SJCRH30 (cell line): Measurements from ENCODE around the gene WDR72. TPM values are rescaled to one million over a fixed set of nuclear protein-coding genes. Genes with fewer than 3 reads are reported as not detected.
A peak's percentile ranks its signal among the peaks of the same experiment; 100 is the strongest.
"Not testable (repeated sequence)": the region's sequence is repeated elsewhere in the genome, so short reads cannot be mapped to it uniquely, and the experiment has no call there.

ENCODE experiments used
- DNase-seq, 2 experiments: peaks; one replicate each; pipeline ENCODE4 v3.0.0-alpha.2; 2015 to 2020
- H3K27ac ChIP-seq: fragments of 250-450 bp; sonication (Bioruptor Pico); 2 replicates; pipeline ENCODE4 v1.5.1; 2020; ENCODE audit warnings: mild to moderate bottlenecking, moderate library complexity
- H3K27me3 ChIP-seq: fragments of 250-450 bp; sonication (Bioruptor Pico); 2 replicates; pipeline ENCODE4 v1.5.1; 2020; ENCODE audit warnings: mild to moderate bottlenecking, moderate library complexity
- H3K36me3 ChIP-seq: fragments of 250-450 bp; sonication (Bioruptor Pico); 2 replicates; pipeline ENCODE4 v1.5.1; 2020; ENCODE audit warnings: mild to moderate bottlenecking, moderate library complexity
- H3K4me1 ChIP-seq: fragments of 250-450 bp; sonication (Bioruptor Pico); 2 replicates; pipeline ENCODE4 v1.5.1; 2020; ENCODE audit warnings: mild to moderate bottlenecking, moderate library complexity
- H3K4me3 ChIP-seq: fragments of 250-450 bp; sonication (Bioruptor Pico); 2 replicates; pipeline ENCODE4 v1.5.1; 2020; ENCODE audit warnings: mild to moderate bottlenecking, moderate library complexity
- H3K9me3 ChIP-seq: fragments of 250-450 bp; sonication (Bioruptor Pico); replicated peaks from 2 replicates; pipeline ENCODE4 v1.5.1; 2020; ENCODE audit warnings: mild to moderate bottlenecking, moderate library complexity
- total RNA-seq: library from RNA; depleted of rRNA; stranded (reverse); fragments of >200 nt; shearing (Covaris generic); gene quantifications from 2 replicates; pipeline ENCODE4 v1.2.3, GENCODE V29; 2014

The WDR72 gene
- total RNA-seq, 1 experiment from 2014 or later, result not detected

DNA sequence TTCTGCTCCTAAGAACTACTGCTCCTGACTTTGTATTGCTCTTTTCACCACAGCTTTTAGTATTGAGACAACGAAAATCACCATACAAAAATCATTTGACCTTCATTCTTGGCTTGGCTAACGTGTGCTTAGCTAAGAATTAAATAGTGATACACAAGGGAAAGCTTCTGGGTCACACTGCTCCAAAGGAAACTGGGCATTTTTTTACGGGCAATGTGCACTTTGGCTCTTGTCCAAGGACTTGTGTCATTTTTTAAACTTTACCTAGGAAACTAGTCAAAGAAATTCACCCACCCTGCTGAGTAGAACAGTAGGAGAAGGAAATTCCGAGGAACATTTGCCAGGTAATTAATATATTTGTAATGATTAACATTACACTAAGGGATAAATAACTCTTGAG is 19.8 kb downstream of the WDR72 start:
- DNase-seq, result no peak
- H3K9me3 ChIP-seq, result no peaks in the 10 kb centered on the region
- no peaks in the 10 kb centered on the region for H3K36me3 ChIP-seq
- H3K27ac ChIP-seq, result no peak overlapping the region
- H3K4me1 ChIP-seq, result no peaks in the 10 kb centered on the region
- H3K27me3 ChIP-seq, result no peaks in the 10 kb centered on the region
- no peak overlapping the region for H3K4me3 ChIP-seq

DNA sequence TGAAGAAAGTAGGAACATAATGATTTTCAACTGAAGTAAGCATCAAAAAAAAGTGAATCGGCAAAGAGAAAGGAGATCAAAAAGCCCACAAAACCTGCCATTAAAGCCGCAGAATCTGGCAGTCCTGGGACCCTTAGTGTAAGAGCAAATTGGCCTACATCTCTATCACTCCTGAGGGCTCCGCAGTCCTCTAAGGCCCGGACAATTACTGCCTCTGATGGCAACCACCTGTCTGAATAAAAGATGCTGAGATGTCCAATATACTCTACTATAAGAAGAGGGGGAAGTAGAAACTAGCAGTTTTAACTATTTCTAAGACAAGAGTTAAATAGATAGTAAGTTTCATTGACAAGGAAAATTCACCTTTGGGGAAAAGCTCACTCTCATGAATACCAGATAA is 20.3 kb downstream of the WDR72 start:
- DNase-seq, result no peak
- Histone ChIP-seq H3K4me1 (no peaks in the 10 kb centered on the region), H3K27me3 (no peaks in the 10 kb centered on the region), H3K27ac (no peak overlapping the region), H3K9me3 (no peaks in the 10 kb centered on the region), H3K36me3 (no peaks in the 10 kb centered on the region), H3K4me3 (no peak overlapping the region)

DNA sequence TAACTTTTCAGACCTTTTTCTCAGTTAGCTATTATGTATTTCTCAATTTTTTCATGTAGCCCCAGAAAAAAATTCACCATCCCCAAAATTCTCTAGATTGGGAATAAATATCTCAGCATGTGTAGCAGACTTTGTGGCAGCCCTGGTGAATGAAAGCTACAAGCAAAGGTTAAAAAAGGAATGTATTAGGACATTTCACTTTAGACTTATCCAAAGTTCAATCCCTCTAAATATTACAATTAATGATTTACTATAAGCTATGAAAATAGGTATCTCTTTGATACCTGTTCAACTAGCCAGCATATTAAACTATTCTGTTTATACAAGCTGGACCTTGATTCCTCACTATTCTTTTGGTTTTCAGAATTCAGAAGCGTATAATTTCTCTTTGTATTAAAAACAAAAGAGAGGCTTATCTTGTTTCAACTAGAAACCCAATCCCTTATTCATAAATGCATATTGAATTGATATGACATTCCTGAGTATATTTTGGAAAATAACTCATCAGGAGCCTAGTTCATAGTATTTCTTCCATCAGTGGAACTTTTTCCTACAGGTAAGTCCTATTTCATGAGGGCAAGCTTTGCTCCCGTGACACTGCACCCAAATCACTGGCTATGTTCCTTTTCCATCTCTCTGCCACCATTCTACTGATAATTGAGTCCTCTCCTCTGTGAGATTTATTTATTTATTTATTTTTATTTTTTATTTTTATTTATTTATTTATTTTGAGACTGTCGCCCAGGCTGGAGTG is 38.0 kb downstream of the WDR72 start:
- H3K27me3 ChIP-seq, result no peaks in the 10 kb centered on the region
- no peaks in the 10 kb centered on the region for H3K36me3 ChIP-seq
- no peak for DNase-seq
- no peak overlapping the region for H3K27ac ChIP-seq
- H3K9me3 ChIP-seq, result no peaks in the 10 kb centered on the region
- no peaks in the 10 kb centered on the region for H3K4me1 ChIP-seq
- H3K4me3 ChIP-seq, result no peak overlapping the region

DNA sequence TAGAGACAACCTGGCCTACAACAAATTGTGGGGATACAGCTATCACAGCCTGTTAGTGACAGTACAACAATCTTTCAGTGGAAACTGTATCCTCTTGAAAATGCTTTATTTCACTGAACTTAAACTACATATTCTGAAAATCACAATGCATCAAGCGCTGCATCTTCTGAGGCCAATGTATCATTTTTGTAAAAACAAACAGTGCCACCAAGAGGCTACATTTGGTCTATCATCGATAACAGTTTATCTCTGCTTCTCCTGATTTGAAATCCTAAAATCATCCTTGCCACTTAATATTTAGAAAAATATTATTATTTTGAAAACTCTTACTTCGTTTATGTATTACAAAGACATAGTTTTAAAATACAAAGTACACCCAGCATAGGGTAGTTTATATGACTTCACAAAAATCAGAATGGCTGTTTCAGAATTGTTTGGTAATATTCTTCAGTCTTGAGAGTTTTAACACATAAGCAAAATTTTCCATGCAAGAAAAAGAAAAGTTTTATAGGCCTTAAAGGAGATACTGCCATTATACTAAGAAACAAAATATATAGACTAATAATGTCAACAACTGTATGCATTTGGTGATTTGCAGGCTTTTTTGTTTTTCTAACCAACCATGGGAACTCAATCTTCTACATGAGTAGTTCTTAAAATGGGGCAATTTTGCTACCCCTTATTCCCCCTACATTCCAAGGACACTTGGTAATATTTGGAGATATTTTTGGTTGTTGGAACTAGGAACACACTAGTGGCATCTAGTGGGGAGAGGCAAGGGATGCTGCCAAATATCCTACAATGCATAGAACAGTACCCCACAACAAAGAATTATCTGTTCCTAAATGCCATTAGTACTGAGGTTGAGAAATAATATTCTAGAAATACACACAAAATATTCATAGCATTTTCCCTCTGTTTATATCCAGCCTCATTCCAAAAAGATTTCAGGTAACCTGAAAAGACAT is 42.3 kb downstream of the WDR72 start:
- no peaks in the 10 kb centered on the region for H3K4me1 ChIP-seq
- H3K36me3 ChIP-seq, result no peaks in the 10 kb centered on the region
- no peaks in the 10 kb centered on the region for H3K9me3 ChIP-seq
- H3K27me3 ChIP-seq, result no peaks in the 10 kb centered on the region
- peak in 1 of 2 experiments; percentile 16 for DNase-seq
- no peak overlapping the region for H3K27ac ChIP-seq
- no peak overlapping the region for H3K4me3 ChIP-seq

DNA sequence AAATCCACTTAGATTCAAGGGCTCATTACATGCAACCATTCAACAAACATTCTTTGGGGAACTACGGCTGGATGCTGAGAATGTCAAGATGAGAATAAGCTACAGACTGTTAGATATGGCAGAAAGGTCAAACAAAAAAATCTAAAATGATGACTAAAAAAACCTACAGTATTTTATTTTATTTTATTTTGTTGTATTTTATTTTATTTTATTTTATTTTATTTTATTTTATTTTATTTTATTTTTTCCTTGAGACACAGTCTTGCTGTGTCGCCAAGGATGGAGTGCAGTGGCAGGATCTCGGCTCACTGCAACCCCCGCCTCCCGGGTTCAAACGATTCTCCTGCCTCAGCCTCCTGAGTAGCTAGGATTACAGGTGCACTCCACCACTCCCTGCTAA is 46.2 kb downstream of the WDR72 start:
- H3K9me3 ChIP-seq, result no peaks in the 10 kb centered on the region
- H3K4me3 ChIP-seq, result no peak overlapping the region
- no peak for DNase-seq
- H3K27ac ChIP-seq, result no peak overlapping the region
- no peaks in the 10 kb centered on the region for H3K4me1 ChIP-seq
- H3K36me3 ChIP-seq, result no peaks in the 10 kb centered on the region
- H3K27me3 ChIP-seq, result no peaks in the 10 kb centered on the region; the same call in 1 of the 2 replicates

DNA sequence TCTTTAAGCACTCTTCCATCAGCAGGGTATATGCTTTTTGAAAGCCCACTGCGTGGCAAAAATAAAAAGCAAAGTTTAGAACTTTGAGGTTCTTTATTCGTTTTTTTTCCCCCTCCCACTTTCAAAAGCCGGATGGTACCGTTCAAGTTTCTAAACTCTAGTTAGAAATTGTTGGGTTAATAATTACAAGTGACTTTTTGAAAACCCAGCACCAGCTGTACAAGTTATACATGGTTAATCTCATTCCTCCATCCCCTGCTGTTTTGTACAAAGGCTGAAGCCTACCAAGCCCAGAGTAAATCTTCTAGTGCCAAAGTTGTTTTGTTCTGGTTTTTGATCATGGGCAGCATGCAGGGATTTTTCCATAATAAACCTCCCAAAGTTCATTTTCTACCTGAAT is 48.6 kb downstream of the WDR72 start:
- Histone ChIP-seq H3K9me3 (no peaks in the 10 kb centered on the region), H3K27me3 (no peaks in the 10 kb centered on the region; the same call in 1 of the 2 replicates), H3K4me3 (no peak overlapping the region), H3K36me3 (no peaks in the 10 kb centered on the region), H3K4me1 (no peaks in the 10 kb centered on the region), H3K27ac (no peak overlapping the region)
- no peak for DNase-seq

DNA sequence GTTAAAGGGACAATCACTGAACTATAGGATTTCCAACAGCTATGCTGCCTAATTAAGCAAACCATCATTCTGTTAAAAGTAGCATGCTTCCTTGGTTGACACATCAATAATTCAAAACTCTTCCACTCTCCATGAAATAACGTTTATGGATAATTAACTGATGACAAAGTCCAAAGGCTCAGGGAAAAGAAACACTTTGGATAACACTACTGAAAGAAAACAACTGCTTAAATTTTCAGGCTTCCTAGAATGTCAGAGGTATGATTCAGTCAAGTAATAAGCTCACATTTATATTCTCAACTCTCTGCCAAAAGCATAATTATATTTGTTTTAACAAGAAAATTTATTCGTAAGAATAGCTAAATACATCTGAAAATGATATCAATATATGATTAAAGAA is 49.6 kb downstream of the WDR72 start:
- H3K27me3 ChIP-seq, result no peaks in the 10 kb centered on the region; the same call in 1 of the 2 replicates
- no peaks in the 10 kb centered on the region for H3K9me3 ChIP-seq
- H3K36me3 ChIP-seq, result no peaks in the 10 kb centered on the region
- no peak overlapping the region for H3K4me3 ChIP-seq
- DNase-seq, result no peak
- no peaks in the 10 kb centered on the region for H3K4me1 ChIP-seq
- H3K27ac ChIP-seq, result no peak overlapping the region

DNA sequence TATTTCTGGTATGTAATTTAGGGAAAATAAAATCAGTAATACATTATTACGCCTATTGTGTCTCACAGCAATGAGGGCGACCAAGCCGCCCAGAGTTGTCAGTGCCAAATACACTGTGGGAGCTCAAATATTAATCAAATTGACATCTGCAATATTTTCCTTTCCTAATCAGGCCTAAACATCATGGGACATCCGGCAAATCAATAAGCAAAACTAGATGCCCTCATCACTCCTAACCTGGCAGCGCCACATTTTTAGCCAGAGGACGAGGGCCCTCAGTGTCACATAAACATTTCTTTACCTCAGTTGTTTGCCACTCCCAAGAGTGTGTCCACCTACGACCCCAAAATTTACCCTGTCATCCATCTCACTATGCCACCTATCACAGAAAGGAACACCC is 64.1 kb downstream of the WDR72 start:
- Histone ChIP-seq H3K4me3 (no peak overlapping the region), H3K27ac (no peak overlapping the region), H3K36me3 (no peaks in the 10 kb centered on the region), H3K27me3 (no peaks in the 10 kb centered on the region), H3K4me1 (no peaks in the 10 kb centered on the region), H3K9me3 (no peaks in the 10 kb centered on the region)
- DNase-seq, result no peak

DNA sequence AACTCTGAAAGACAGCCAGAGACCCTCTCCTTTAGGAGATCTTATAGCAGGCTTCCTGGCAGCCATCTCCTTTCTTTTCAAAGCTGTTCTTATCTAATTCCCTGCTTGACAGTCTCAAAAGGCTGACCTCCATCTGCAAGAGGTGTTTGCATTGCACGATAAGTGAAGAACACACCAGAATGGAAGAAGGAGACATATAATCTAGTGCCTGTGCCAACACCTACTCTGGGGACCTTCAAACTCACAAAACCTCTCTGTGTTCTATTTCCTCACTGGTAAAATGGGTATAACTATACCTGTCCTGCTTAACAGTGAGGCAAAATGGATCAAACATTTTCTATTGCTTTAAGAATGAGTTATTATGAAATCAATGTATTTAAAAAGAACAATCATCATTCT is 65.0 kb downstream of the WDR72 start:
- Histone ChIP-seq H3K27ac (no peak overlapping the region), H3K27me3 (no peaks in the 10 kb centered on the region), H3K4me3 (no peak overlapping the region), H3K36me3 (no peaks in the 10 kb centered on the region), H3K9me3 (no peaks in the 10 kb centered on the region), H3K4me1 (no peaks in the 10 kb centered on the region)
- DNase-seq, result no peak

DNA sequence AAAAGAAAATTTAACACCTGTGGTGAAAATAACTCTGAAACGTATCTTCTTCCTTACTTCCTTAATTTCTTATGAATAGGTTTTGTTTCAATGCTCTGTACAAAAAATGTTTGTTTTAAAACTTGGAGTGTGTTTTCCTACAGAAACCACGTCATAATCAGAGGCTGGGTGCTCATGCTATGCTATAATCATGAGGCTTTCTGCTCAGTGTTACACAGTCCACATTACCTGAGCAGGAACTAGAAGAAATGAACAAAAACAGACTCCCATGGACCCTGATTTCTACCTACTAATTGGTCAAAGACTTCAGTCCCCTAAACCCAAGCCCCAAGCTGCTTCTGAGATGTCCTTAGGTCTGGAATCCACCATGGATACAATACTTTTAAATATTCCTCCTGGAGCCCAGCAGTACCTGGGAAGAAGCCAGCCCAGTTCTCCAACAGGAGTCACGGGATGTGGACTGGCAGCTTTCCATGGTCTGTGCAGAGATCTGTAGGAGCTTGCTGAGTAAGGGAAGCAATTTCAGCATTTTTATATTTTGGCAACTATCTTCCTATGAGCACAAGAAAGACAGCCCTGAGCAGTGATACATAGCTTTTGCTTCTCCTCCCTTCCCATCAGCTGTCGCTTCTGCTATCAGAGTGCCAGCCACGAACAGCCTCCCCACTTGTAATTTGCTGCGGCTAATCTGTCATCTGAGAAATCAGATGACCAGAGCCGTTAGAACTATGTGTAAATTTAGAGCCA is 65.6 kb downstream of the WDR72 start:
- Histone ChIP-seq H3K27me3 (no peaks in the 10 kb centered on the region), H3K27ac (no peak overlapping the region), H3K36me3 (no peaks in the 10 kb centered on the region), H3K4me3 (no peak overlapping the region), H3K4me1 (no peaks in the 10 kb centered on the region), H3K9me3 (no peaks in the 10 kb centered on the region)
- DNase-seq, result no peak

DNA sequence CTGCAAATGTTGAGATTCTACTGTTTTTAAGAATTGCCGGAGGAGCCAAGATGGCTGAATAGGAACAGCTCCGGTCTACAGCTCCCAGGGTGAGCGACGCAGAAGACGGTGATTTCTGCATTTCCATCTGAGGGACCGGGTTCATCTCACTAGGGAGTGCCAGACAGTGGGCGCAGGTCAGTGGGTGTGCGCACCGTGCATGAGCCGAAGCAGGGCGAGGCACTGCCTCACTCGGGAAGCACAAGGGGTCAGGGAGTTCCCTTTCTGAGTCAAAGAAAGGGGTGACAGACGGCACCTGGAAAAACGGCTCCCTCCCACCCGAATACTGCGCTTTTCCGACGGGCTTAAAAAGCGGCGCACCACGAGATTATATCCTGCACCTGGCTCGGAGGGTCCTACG is 75.3 kb downstream of the WDR72 start:
- not testable (repeated sequence) for H3K9me3 ChIP-seq, H3K36me3 ChIP-seq

DNA sequence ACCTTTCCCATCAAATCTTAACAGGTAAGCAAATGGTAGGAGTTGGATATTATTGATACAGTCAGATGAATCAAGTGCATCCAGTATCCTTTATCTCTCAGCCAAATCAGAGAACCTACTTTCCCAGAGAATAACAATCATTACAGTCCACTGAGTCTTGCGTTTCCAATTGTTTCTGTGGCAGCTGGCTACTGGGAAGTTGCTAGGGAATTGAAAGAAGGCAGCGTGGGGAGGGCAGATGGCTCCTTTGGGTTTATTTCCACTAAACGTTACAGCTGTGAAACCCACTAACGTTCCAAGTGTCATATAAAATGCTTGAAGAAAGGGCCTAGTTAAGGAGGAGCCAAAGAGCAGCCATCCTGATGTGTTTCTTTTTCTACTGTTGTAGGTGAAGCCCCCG is 78.4 kb downstream of the WDR72 start:
- Histone ChIP-seq H3K9me3 (no peaks in the 10 kb centered on the region), H3K4me1 (no peaks in the 10 kb centered on the region), H3K4me3 (no peak overlapping the region), H3K27me3 (no peaks in the 10 kb centered on the region), H3K36me3 (no peaks in the 10 kb centered on the region), H3K27ac (no peak overlapping the region)
- DNase-seq, result no peak

More for the DNA sequence above, 75.3 kb downstream of the WDR72 start:
- not testable (repeated sequence) for H3K27me3 ChIP-seq, DNase-seq, H3K4me1 ChIP-seq, H3K27ac ChIP-seq, H3K4me3 ChIP-seq

DNA sequence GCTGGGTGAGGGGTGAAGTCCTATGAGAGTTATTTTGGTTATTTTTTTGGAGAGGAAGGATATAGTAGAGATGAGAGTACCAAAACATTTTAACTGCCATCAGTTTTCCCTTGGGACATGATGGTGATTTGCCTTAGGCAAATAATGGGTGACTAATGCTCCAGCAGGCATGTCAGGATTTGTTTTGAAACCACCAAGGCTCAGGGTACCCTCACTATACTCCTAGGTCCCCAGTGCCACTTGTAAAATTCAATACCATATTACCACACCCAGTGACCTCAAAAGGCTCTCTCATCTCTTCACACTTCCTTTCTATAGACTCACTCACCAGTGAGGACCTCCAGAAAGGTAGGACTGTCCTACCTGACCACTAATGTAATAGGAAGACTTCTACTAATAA is 83.6 kb downstream of the WDR72 start:
- H3K27me3 ChIP-seq, result no peaks in the 10 kb centered on the region
- DNase-seq, result peak in 1 of 2 experiments; percentile 2
- H3K27ac ChIP-seq, result no peak overlapping the region
- H3K9me3 ChIP-seq, result no peaks in the 10 kb centered on the region
- H3K4me1 ChIP-seq, result no peaks in the 10 kb centered on the region
- H3K4me3 ChIP-seq, result no peak overlapping the region
- no peaks in the 10 kb centered on the region for H3K36me3 ChIP-seq

DNA sequence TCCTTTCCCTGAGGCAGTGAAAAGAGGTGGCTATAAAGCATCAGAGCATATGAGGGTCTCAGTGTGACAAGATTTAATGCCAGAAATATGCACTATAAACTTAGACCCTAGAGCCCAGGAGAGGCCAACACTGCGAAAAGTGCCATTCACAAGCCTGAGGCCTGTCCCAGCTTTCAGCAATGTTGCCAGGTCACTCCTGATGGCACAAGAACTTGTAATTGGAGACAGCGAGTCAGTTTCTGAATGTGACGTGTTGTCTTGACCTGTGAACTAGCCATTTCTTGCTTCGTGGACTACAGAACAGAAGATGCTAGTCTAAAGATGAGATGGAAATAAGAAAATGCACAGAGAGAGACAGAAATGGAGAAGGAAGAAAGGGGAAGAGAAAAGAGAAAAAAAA is 87.9 kb downstream of the WDR72 start:
- DNase-seq, result no peak
- H3K4me3 ChIP-seq, result no peak overlapping the region
- no peak overlapping the region for H3K27ac ChIP-seq
- H3K9me3 ChIP-seq, result no peaks in the 10 kb centered on the region
- H3K36me3 ChIP-seq, result no peaks in the 10 kb centered on the region
- no peaks in the 10 kb centered on the region for H3K4me1 ChIP-seq
- no peaks in the 10 kb centered on the region for H3K27me3 ChIP-seq

DNA sequence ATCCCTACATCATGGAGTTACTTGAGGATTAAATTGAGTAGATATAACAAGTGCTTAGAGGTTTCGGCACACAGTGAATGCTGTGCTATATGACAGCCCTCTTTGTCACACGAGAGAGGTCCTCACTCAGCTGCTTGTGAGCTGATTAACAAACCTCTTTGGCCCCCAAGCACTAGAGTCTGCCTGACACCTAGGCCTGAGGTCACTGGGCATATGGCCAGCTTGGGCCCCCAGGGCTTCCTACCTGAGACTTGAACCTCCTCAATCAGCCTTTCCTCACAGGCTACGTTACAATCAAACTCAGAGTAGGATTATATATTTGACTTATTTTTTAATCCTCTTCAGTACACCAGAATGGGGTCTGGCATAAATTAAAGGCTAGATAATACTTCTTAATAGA is 88.8 kb downstream of the WDR72 start:
- DNase-seq, result no peak
- no peaks in the 10 kb centered on the region for H3K36me3 ChIP-seq
- no peaks in the 10 kb centered on the region for H3K9me3 ChIP-seq
- H3K27me3 ChIP-seq, result no peaks in the 10 kb centered on the region
- no peaks in the 10 kb centered on the region for H3K4me1 ChIP-seq
- no peak overlapping the region for H3K4me3 ChIP-seq
- no peak overlapping the region for H3K27ac ChIP-seq
